ENCODE measurements around the gene MFN2.

MFN2 gene

DNA sequence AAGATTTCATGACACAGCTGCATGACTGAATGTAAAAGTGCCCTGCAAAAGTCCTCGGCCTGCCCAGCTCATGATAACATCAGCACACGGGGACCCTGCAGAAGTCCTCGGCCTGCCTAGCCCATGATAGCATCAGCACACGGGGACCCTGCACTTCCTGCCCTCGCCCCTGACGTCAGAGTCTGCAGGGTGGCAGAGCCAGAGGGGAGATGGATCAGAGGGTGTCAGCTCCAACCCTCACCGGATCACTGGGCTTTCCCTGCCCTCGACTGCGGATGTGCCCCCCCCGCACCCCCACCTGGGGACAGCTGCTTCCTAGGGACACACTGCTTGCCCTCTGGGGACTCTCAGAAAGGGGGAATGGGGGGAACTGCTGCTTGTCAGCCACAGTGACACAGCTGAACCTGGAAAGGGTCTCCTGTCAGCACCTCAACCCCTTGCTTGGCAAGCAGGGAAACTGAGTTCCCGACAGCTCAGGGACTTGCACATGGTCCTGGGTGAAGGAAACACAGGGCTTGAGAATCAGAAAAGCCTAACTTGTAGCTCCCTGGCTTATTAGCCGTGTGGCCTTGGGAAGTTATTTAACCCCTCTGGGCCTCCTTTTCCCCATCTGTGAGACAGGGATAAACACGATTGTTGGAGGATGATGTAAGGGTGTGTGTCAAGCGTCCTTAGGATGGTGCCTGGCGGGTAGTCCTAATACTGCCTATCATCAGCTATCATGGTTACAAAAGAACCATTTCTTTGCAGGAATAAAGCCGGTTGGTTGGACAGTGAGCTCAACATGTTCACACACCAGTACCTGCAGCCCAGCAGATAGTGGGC is 30.7 kb downstream of the MFN2 start:
- TF ChIP-seq, protein P1, sequence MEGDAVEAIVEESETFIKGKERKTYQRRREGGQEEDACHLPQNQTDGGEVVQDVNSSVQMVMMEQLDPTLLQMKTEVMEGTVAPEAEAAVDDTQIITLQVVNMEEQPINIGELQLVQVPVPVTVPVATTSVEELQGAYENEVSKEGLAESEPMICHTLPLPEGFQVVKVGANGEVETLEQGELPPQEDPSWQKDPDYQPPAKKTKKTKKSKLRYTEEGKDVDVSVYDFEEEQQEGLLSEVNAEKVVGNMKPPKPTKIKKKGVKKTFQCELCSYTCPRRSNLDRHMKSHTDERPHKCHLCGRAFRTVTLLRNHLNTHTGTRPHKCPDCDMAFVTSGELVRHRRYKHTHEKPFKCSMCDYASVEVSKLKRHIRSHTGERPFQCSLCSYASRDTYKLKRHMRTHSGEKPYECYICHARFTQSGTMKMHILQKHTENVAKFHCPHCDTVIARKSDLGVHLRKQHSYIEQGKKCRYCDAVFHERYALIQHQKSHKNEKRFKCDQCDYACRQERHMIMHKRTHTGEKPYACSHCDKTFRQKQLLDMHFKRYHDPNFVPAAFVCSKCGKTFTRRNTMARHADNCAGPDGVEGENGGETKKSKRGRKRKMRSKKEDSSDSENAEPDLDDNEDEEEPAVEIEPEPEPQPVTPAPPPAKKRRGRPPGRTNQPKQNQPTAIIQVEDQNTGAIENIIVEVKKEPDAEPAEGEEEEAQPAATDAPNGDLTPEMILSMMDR (IDR thresholded peaks at IDR 0.05; ENCODE audit: control insufficient read depth, insufficient read depth, low read depth, low read length, missing control alignments), result no peak
- DNase-seq (ENCODE audit: low read depth), result no peak
- H3K4me3 ChIP-seq (ENCODE audit: control insufficient read depth, low read depth, low read length), result no peak overlapping the region

DNA sequence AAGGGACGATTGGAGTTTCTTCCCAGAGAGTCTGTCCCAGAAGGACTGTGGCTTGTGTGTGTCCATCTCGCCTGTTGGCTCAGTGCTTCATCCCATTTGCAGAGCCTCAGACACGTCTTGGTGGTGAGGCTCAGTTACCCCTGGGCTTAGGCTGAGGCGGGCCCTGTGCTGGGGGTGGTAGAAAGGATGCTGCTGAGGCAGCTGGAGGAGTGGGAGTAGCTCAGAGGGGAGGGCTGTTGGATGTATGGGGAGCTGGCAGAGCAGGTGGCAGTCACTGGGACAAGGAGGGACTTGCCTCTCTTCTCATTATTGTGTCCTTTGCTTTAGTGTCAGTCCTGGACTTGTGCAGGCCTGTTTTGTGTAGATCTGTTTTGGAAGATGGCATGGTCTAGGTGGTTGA is 31.8 kb downstream of the MFN2 start:
- TF ChIP-seq, protein P1 (IDR thresholded peaks at IDR 0.05; ENCODE audit: control insufficient read depth, insufficient read depth, low read depth, low read length, missing control alignments), result no peak
- no peak for DNase-seq (ENCODE audit: low read depth)
- H3K4me3 ChIP-seq (ENCODE audit: control insufficient read depth, low read depth, low read length), result no peak overlapping the region

DNA sequence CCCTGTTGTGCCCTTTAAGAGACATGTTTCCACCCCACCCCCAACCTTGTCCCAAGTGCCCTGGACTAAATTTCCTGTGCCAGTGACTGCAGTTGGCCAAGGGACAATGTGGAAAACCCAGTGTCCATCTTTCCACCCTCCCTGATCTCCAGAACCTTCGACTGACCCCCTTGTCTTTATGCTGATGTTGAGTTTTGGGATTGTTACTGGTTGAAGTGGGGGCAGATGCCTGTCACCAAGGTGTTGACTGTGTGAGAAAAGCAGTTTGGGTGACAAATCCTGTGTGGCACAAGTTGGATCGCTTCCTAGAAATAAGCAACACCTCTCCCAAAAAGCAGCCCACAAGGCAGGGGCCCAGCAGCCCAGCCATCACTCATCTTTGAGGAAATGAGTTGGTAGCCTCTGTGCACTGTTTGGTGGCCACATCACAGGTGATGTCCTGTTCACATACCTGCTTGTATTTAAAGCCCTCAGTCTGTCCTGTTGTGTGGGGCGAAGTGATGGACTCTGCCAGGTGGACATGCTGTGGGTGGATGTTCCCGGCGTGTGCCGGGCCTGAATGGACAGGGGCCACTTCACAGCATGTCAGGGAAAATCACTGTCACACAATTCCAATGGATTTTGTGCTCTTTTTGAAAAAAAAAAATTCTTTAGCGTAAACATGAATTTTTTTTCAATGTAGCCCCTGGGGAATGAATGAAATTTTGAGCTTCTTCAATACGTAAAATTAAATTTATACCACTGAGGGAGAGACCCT is 32.5 kb downstream of the MFN2 start:
- no peak overlapping the region for H3K4me3 ChIP-seq (ENCODE audit: control insufficient read depth, low read depth, low read length)
- TF ChIP-seq, protein P1 (IDR thresholded peaks at IDR 0.05; ENCODE audit: control insufficient read depth, insufficient read depth, low read depth, low read length, missing control alignments), result no peak
- DNase-seq (ENCODE audit: low read depth), result no peak

DNA sequence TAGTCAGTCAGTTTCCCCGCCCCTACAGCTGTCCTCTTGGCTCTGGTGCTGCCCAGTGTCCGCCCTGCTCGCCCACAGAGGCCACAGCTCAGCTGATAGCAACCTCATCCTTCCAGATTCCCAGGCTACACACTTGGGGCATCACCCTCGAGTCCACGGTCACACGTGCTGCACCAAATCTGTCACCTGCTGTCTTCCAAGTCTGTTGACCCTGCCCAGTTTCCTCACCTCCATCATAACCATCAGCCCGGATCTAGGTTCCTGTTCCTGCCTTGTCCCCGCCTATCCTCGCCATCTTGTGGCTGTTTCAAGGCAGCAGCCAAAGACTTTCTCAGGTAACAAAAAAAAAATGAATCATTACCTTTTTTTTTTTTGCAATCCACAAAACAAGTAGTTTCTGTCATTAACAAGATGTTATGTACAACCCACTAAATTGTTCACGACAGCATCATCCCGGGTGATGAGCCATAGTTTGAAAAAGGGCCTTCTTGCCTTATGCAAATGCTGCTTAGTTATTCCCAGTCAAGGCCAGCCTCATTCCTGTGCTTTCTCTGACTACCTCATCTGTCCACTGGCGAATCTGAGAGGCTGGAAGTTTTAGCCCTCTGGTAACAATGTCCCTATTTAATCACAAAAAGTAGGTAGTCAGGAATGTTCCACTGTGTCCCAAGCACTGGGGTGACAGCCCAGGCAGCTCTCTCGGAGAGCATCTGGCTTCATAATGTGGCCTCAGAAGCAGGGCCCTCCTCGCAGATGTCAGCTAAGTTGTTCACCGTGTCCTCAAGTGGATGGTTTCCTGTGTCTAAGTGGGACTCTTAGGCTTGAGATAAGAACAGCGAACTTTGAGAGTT is 34.1 kb downstream of the MFN2 start:
- no peak overlapping the region for H3K4me3 ChIP-seq (ENCODE audit: control insufficient read depth, low read depth, low read length)
- DNase-seq (ENCODE audit: low read depth), result no peak
- TF ChIP-seq, protein P1 (IDR thresholded peaks at IDR 0.05; ENCODE audit: control insufficient read depth, insufficient read depth, low read depth, low read length, missing control alignments), result no peak

DNA sequence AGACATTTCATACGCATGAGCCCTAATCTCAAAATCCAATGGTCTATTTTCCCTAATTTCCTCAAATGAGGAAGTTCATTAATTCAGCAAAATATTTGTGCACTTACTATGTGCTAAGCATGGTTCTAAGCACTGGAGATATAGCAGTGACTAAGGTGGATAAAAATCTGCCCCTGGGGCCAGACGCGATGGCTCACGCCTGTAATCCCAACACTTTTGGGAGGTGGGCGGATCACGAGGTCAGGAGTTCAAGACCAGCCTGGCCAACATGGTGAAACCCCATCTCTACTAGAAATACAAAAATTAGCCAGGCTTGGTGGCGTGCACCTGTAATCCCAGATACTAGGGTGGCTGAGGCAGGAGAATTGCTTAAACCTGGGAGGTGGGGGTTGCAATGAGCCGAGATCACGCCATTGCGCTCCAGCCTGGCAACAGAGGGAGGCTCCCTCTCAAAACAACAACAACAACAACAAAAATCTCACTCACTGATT is 34.8 kb downstream of the MFN2 start:
- no peak for DNase-seq (ENCODE audit: low read depth)
- no peak overlapping the region for H3K4me3 ChIP-seq (ENCODE audit: control insufficient read depth, low read depth, low read length)
- TF ChIP-seq, protein P1 (IDR thresholded peaks at IDR 0.05; ENCODE audit: control insufficient read depth, insufficient read depth, low read depth, low read length, missing control alignments), result no peak

DNA sequence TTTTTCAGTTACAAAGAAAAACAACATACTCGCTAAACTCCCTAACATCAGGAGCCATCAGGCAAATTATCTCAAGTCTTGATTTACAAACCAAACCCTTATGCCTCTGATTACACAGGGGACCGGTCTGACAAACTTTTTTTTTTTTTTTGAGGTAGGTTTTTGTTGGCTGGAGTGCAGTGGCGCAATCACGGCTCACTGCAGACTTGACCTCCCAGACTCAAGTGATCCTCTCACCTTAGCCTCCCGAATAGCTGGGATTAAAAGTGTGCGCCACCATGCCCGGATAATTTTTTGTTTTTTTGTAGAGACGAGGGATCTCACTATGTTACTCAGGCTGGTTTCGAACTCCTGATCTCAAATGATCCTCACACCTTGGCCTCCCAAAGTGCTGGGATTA is 35.3 kb downstream of the MFN2 start:
- DNase-seq (ENCODE audit: low read depth), result no peak
- no peak overlapping the region for H3K4me3 ChIP-seq (ENCODE audit: control insufficient read depth, low read depth, low read length)
- TF ChIP-seq, protein P1 (IDR thresholded peaks at IDR 0.05; ENCODE audit: control insufficient read depth, insufficient read depth, low read depth, low read length, missing control alignments), result no peak

Measured in AG09309 (cell line).